NCI-H82 (cell line): ENCODE results near the gene NTN4.
"Not testable (repeated sequence)": the region's sequence is repeated elsewhere in the genome, so short reads cannot be mapped to it uniquely, and the experiment has no call there.

Experiments
- DNase-seq: peaks from one replicate; lab custom pipeline; 2025; lab: John Stamatoyannopoulos, UW

The NTN4 gene

GRCh38 chr12:95790033-95790916, at the start of gene NTN4:
NTN4 (minus strand) TSS chr12:95790764; CDS start chr12:95790309, 455 bp downstream.
- DNase-seq: peak; percentile 37

- peak; percentile 13 for DNase-seq
Observed at GRCh38 chr12:95838125-95838524, 47.6 kb upstream of the NTN4 start.

GRCh38 chr12:95837240-95838038, 46.9 kb upstream of the NTN4 start:
- no peak for DNase-seq

GRCh38 chr12:95836630-95837239, 46.2 kb upstream of the NTN4 start:
- DNase-seq: no peak

GRCh38 chr12:95836185-95836609, 45.6 kb upstream of the NTN4 start:
- DNase-seq: peak; percentile 51

GRCh38 chr12:95834572-95834971, 44.0 kb upstream of the NTN4 start:
- no peak for DNase-seq

DNA sequence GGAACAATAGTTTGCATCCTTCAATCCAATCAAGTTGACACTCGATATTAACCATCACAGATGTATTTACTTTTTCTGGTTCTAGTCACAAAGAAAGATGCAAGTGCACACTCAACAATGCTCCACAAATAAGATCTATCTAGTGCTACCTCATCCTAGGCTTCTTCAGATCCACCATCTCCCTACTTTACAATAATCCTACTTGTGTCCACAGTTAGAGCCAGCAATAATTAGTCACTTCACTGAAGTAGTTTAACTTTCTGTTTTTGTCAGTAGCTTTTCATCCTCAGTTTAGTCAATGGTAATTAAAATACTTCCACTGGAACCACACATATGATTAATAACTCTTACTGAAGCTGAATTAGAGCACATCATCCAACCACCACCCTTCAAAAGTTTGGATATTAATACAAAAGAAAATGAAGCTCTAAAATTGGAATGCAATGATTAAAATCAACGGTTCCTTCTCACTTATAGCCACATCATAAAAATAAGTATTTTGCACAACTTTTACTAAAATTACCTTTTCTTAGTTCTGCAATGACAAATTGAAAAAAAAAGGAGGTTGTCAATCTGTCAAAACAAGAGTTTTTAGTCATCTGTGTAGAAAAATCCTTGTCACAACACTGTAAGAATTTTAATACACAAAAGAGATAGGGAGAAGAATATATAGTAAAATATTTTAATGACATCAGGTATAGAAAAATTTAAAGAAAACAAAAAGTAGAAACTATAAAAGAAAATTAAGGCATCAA, 39.9 kb upstream of the NTN4 start:
- no peak for DNase-seq

GRCh38 chr12:95829395-95829794, 38.8 kb upstream of the NTN4 start:
- DNase-seq: no peak

- DNase-seq: peak; percentile 84
Observed at GRCh38 chr12:95820096-95820703, 29.6 kb upstream of the NTN4 start.

DNA sequence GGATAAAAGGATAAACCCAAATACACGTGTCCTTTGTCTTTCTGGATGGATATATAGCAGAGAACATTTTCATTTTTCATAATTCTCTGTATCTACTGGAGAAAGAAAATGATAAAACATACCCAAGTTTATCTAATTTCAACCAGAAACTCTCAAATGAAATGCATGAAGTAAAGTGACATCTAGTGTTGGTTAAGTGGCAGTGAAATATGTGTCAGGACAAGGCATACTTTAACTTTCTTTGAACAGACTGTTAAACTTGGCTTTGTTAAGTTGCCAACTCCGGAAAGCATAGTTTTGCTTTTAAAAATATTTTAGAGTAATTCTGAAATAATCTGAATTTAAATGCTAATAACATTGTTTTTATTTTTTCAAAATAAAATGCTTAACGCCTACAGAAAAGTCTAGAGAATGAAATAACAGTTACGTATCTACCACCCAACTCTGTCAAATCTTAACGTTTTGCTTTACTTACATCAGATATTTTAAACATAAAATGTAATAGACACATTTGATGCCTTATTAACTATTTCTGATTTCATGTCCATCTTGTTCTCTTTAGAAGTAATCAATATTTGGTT, 25.2 kb upstream of the NTN4 start:
- peak; percentile 38 for DNase-seq

DNA sequence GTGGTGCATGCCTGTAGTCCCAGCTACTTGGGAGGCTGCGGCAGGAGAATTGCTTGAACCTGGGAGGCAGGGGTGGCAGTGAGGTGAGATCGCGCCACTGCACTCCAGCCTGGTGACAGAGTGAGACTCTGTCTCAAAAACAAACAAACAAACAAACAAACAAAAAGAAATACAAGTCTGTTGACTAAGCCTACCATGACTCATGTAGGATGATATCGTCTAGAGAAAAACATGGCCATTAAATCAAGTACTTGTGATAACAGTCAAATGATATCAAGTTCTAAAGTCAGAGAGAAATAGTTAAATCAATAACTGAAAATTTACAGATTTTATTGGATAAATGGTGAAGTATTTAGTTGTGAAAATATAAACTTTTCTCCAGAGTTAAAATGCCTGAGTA, 21.6 kb upstream of the NTN4 start:
- not testable (repeated sequence) for DNase-seq

GRCh38 chr12:95810411-95810810, 19.8 kb upstream of the NTN4 start:
- no peak for DNase-seq

- no peak for DNase-seq
Observed at GRCh38 chr12:95809000-95809680, 18.6 kb upstream of the NTN4 start.

DNA sequence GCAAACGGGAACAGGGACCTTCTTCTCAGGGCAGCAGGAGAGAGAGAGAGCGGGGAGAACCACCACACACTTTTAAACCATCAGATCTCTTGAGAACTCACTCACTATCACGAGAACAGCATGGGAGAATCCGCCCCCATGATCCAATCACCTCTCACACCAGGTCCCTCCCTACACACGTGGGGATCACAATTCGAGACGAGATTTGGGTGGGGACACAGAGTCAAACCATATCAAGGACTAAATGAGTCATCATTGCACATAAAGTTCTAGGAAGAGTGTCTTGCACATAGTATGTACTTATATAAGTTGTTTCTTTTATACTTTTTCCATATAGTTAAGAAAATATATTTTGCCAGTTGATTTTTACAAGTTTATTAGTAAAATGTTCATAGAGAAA, 17.6 kb upstream of the NTN4 start:
- no peak for DNase-seq

DNA sequence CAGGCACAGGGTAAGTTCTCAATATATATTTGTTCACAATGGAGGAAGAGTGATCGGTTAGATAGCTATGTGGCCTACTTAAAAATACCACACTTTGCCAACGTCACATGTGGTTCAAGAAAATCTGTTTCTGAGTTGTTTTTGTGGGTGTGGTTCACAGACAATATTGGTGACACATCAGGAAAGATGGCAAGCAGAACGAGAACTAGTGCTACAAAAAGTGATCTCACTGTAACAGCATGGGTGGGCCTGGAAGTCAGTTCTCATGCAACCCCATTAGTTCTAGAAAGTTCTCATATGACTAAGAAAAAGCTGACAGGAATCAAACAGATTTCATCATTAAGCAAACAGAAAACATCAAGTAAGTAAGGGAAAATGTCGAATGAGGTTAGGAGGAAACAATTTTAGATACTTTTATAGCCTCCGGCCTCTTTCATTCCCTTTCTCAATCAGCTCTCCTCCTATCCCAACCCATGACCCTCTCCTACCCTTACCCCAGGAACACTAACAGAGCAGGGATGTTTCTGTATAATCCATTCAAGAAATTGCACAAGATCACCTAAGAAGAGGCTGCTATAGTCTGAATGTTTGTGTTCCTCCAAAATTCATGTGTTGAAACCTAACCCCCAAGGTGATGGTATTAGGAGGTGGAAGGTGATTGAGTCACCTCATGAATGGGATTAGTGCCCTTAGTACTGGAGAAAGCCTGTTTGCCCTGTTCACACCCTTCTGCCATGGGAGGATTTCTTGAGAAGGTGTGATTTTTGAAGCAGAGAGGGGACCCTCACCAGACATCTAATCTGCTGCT, 15.5 kb upstream of the NTN4 start:
- DNase-seq: no peak

DNA sequence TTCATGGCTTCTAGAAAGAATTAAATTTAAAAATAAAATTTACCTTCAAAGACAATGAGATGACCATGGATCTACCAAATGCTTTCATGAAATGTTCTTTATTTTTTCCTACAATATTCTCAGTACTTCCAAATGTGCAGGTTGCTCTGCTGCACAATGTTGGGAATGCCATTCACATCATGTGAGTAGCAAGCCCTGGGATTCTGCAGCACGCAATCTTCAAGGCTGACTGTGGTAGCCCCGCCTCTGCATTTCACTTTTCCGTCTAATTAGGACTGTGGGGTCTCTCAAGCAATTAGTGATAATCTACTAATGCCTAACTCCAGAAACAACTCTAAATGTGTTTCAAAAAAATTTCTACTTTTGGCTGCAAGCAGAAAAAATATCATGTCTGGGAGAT, 13.7 kb upstream of the NTN4 start:
- no peak for DNase-seq

DNA sequence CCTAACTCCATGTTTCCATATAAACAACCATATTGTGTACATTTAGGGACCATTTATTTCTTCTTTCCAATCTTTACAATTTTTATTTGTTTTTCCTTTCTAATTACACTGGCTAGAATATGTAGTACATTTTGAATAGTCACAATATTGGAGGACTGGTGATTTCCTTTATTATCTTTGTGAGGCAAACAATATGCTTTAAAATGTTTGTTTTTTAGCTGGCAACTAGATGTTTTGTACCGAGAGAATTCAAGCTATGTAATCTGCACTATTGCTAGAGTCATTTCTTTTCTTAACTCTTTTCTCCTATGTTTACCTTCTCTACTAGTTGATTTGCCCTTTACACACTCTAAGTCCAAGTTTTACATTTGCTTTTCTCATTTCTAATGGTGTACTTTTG, 13.3 kb upstream of the NTN4 start:
- no peak for DNase-seq

DNA sequence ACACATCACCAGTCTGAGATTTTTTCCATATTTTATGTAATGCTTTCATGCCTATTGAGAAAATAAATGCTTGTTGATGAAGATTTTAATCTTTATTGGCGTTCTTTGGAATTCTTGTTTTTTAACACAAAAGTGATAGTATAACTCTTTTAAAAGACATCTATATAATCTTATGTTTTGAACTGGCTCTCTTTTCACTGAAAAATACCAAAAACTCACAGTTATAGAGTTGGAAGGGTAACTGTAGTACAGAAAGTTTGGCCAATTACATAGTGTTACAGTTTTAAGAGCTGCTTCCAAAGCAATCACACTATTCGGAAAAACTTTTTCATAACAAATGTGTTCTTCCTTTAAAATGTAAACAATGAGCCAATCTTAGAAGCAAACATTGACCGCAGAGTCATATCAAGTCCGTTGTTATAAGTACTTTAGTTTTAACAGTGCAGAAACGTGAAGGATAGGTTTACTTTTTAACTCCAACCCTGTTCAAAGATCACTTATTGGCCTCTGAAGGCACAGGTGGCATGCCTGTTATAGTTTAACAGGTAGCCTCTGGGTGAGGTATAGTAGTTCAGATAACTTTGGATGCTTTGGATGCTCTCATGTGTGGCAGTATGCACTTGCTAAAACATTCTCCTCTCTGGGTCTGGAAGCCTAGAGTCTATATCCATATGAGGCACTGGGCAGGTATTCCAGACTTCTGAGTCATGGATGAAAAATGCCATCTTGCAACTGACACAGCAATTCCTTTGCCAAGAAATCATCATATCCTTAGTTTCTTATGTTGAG, 12.1 kb upstream of the NTN4 start:
- DNase-seq: no peak

DNA sequence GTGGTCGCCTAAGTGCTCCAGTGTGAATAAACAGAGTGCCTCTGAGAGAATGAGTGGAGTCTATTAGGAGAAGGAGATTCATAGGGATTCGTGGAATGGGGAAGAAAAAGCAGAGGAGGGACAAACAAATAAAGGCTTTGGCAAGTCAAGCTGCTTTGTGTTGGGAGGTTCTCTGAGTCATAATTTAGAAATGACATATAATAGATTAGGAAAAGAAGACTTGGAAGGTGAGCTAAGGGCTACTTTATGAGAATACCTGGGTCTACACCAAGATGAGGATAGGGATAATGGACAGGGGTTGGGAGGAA, 6.4 kb upstream of the NTN4 start:
- no peak for DNase-seq
